Uterus (tissue), 2 donors: ENCODE data around the gene MICU2.

Experiments used
- CTCF ChIP-seq, 4 experiments: fragments of 200-600 bp in 2 of 4; fragments of 450-650 bp in 2 of 4; sonication (generic) in 2 of 4; IDR thresholded peaks; one replicate each; pipeline ENCODE4 v1.5.1; 2016 to 2019; ENCODE audit warnings: antibody characterized with exemption in 4 of 4, mild to moderate bottlenecking in 2 of 4, moderate library complexity in 1 of 4
- POLR2A ChIP-seq, 2 donors: fragments of 450-650 bp; IDR thresholded peaks; one replicate each; pipeline ENCODE4 v1.6.1; 2016; ENCODE audit warnings: antibody characterized with exemption in 2 of 2, mild to moderate bottlenecking in 1 of 2, moderate library complexity in 1 of 2

GRCh38 chr13:21639561-21639960, 35.6 kb upstream of the MICU2 start:
- TF ChIP-seq POLR2A (IDR thresholded peaks at IDR 0.05) (no peak), CTCF (IDR thresholded peaks at IDR 0.05) (no peak)
